Progenitor cell of endocrine pancreas (in vitro differentiated cells): Measurements from ENCODE around the gene KCP. TPM values are rescaled to one million over a fixed set of nuclear protein-coding genes. Genes with fewer than 3 reads are reported as not detected.

Experiments used
- DNase-seq: peaks from one replicate; pipeline ENCODE4 v3.0.0; 2021; ENCODE audit warnings: low spot score; ENCODE audit not compliant: unreplicated experiment
- H3K27ac Mint-ChIP-seq: 2 replicates; pipeline ENCODE4 v1.8.0; 2021; ENCODE audit warnings: mild to moderate bottlenecking, moderate library complexity, mixed read lengths
- H3K27me3 Mint-ChIP-seq: 2 replicates; pipeline ENCODE4 v1.8.0; 2021; ENCODE audit warnings: mixed read lengths
- H3K36me3 Mint-ChIP-seq: 2 replicates; pipeline ENCODE4 v1.8.0; 2022; ENCODE audit warnings: mixed read lengths; ENCODE audit not compliant: insufficient read depth
- H3K4me1 Mint-ChIP-seq: 2 replicates; pipeline ENCODE4 v1.8.0; 2021; ENCODE audit warnings: low read depth, mixed read lengths
- H3K4me3 Mint-ChIP-seq: 2 replicates; pipeline ENCODE4 v1.8.0; 2021; ENCODE audit warnings: low read depth, mild to moderate bottlenecking, moderate library complexity, mixed read lengths
- H3K9me3 Mint-ChIP-seq: 2 replicates; pipeline ENCODE4 v1.8.0; 2021; ENCODE audit warnings: low read depth, mixed read lengths
- total RNA-seq: library from RNA; stranded (reverse); gene quantifications from 2 replicates; pipeline ENCODE4 v1.2.1, GENCODE V29; 2021
- TF ChIP-seq, protein P1 (sequence below): fragments of 200-600 bp; sonication (generic); IDR thresholded peaks from one replicate; pipeline ENCODE4 v1.5.0; 2021; ENCODE audit warnings: antibody characterized with exemption, mild to moderate bottlenecking; ENCODE audit not compliant: unreplicated experiment

KCP gene
- total RNA-seq, 1 donor from 2014 or later, result 8.5 TPM

GRCh38 chr7:128856001-128856718 is 54.3 kb downstream of the KCP start:
- TF ChIP-seq, protein P1, sequence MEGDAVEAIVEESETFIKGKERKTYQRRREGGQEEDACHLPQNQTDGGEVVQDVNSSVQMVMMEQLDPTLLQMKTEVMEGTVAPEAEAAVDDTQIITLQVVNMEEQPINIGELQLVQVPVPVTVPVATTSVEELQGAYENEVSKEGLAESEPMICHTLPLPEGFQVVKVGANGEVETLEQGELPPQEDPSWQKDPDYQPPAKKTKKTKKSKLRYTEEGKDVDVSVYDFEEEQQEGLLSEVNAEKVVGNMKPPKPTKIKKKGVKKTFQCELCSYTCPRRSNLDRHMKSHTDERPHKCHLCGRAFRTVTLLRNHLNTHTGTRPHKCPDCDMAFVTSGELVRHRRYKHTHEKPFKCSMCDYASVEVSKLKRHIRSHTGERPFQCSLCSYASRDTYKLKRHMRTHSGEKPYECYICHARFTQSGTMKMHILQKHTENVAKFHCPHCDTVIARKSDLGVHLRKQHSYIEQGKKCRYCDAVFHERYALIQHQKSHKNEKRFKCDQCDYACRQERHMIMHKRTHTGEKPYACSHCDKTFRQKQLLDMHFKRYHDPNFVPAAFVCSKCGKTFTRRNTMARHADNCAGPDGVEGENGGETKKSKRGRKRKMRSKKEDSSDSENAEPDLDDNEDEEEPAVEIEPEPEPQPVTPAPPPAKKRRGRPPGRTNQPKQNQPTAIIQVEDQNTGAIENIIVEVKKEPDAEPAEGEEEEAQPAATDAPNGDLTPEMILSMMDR, result no peak

DNA sequence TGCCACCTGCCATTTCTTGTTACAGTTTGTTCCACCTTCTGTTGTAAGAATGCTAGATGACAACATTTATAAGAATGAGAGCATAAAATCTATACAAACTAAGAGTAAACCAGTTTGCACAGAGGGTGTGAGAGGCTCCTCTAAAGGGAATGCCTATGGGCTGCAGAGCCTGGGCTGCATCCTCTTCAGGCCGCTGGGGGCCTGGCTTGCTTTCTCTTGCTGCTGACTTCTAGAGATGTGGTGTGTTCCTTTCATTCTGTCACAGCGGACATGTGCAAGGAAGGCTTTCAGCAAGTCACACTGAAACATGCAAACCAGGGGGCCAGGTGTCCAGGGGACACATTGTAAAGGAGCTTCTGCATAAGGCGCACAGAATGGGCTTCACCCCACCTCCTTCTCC is 55.0 kb downstream of the KCP start:
- TF ChIP-seq, protein P1, result no peak
- Mint-ChIP-seq H3K9me3 (no peaks in the 10 kb centered on the region), H3K4me1 (no peaks in the 10 kb centered on the region), H3K27ac (no peak overlapping the region), H3K27me3 (no peaks in the 10 kb centered on the region), H3K36me3 (no peaks in the 10 kb centered on the region), H3K4me3 (no peak overlapping the region)
- DNase-seq, result no peak

More at GRCh38 chr7:128856001-128856718, 54.3 kb downstream of the KCP start:
- no peak overlapping the region for H3K4me3 Mint-ChIP-seq
- no peaks in the 10 kb centered on the region for H3K27me3 Mint-ChIP-seq
- DNase-seq, result no peak
- no peak overlapping the region for H3K27ac Mint-ChIP-seq
- no peaks in the 10 kb centered on the region for H3K9me3 Mint-ChIP-seq
- no peaks in the 10 kb centered on the region for H3K36me3 Mint-ChIP-seq
- H3K4me1 Mint-ChIP-seq, result no peaks in the 10 kb centered on the region

- DNase-seq, result no peak
- H3K4me3 Mint-ChIP-seq, result no peak overlapping the region
- H3K36me3 Mint-ChIP-seq, result no peaks in the 10 kb centered on the region
- TF ChIP-seq, protein P1, result no peak
- no peaks in the 10 kb centered on the region for H3K4me1 Mint-ChIP-seq
- no peak overlapping the region for H3K27ac Mint-ChIP-seq
- H3K27me3 Mint-ChIP-seq, result peaks cover 2% of the 10 kb centered on the region
- H3K9me3 Mint-ChIP-seq, result no peaks in the 10 kb centered on the region
These were observed 56.1 kb downstream of the KCP start for GRCh38 chr7:128854396-128854795.

DNA sequence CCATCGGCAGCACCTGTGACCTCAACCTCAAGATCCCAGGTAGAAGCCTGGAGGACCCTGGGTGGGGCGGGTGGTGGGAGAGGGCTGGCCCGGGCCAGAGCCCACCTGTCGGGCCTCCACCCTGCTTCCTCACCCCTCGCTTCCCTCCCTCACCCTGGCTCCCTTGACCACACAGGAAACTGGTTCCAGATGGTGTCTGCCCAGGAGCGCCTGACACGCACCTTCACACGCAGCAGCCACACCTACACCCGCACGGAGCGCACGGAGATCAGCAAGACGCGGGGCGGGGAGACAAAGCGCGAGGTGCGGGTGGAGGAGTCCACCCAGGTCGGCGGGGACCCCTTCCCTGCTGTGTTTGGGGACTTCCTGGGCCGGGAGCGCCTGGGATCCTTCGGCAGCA is 56.7 kb downstream of the KCP start:
- DNase-seq, result no peak
- Mint-ChIP-seq H3K36me3 (no peaks in the 10 kb centered on the region), H3K27ac (no peak overlapping the region), H3K4me3 (no peak overlapping the region), H3K27me3 (peaks cover 2% of the 10 kb centered on the region), H3K9me3 (no peaks in the 10 kb centered on the region), H3K4me1 (no peaks in the 10 kb centered on the region)
- TF ChIP-seq, protein P1, result no peak

DNA sequence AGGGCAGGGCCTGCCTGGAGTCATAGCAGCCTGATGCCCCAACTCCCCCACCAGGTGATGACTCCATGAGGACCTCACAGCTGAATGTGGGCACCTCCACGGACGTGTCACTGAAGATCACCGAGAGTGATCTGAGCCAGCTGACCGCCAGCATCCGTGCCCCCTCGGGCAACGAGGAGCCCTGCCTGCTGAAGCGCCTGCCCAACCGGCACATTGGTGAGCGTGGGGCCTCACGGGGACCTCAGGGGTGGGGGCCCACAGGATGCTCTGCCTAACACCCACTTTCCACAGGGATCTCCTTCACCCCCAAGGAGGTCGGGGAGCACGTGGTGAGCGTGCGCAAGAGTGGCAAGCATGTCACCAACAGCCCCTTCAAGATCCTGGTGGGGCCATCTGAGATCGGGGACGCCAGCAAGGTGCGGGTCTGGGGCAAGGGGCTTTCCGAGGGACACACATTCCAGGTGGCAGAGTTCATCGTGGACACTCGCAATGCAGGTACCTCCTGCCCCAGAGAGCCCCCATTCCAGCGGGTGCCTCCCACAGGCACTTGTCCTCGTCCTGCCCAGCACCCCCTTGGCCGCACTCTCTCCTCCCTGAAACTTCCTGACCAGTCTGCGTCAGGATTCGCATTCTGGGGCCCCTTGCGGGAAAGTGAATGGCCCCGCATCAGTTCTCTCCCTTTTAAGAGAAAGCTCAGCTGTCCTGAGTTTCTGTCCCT is 57.8 kb downstream of the KCP start:
- H3K9me3 Mint-ChIP-seq, result no peaks in the 10 kb centered on the region
- DNase-seq, result no peak
- no peaks in the 10 kb centered on the region for H3K4me1 Mint-ChIP-seq
- H3K36me3 Mint-ChIP-seq, result no peaks in the 10 kb centered on the region
- TF ChIP-seq, protein P1, result no peak
- no peak overlapping the region for H3K4me3 Mint-ChIP-seq
- peaks cover 2% of the 10 kb centered on the region for H3K27me3 Mint-ChIP-seq
- no peak overlapping the region for H3K27ac Mint-ChIP-seq
